Endothelial cell of umbilical vein (primary cell): ENCODE measurements around the gene SMOC1. TPM values are rescaled to one million over a fixed set of nuclear protein-coding genes. Genes with fewer than 3 reads are reported as not detected.

Experiments
- BruUV-seq: library from RNA; stranded (reverse); fragments of 400-500 nt; replicated peaks from 2 replicates; lab custom pipeline; 2021; lab: Mats Ljungman, UMichigan
- CTCF ChIA-PET: fragments of 300-600, 350-600 bp; sonication (Branson Sonifier 250); formaldehyde crosslinking; loops from one replicate; lab custom pipeline; 2021; ENCODE audit warnings: antibody characterized with exemption, inconsistent platforms; lab: Charles Lee
- POLR2A ChIA-PET: fragments of 300-600, 350-600 bp; sonication (Branson Sonifier 250); formaldehyde crosslinking; loops from one replicate; lab custom pipeline; 2021; ENCODE audit warnings: antibody characterized with exemption, inconsistent platforms; lab: Charles Lee
- DNase-seq: peaks from one replicate; pipeline ENCODE4 v3.0.0-alpha.2; 2011; ENCODE audit warnings: low read depth, low spot score
- FAIRE-seq: peaks from 2 replicates; lab custom pipeline; 2011; peaks lifted over from hg19 to GRCh38; lab: Jason Lieb, UNC
- H2AFZ ChIP-seq: 2 replicates; pipeline ENCODE4 v1.6.0; 2012; ENCODE audit warnings: low read depth, low read length, control low read depth, inconsistent platforms
- H3K27ac ChIP-seq: 2 replicates; pipeline ENCODE4 v1.5.1; 2011; ENCODE audit warnings: low read depth, mild to moderate bottlenecking, control low read depth, low read length, moderate library complexity; ENCODE audit not compliant: insufficient read depth
- H3K27me3 ChIP-seq, 2 experiments: 2 replicates each; pipeline versions ENCODE4 v1.6.0 to v1.6.1; 2011; ENCODE audit warnings: low read length in 2 of 2, mixed read lengths in 1 of 2; ENCODE audit not compliant: control insufficient read depth in 2 of 2, insufficient read depth in 2 of 2
- H3K36me3 ChIP-seq, 2 experiments: 2 replicates in 1 of 2; 3 replicates in 1 of 2; pipeline ENCODE4 v1.5.1; 2011; ENCODE audit warnings: low read length in 2 of 2, mild to moderate bottlenecking in 1 of 2, moderate library complexity in 1 of 2; ENCODE audit not compliant: control insufficient read depth in 2 of 2, insufficient read depth in 2 of 2; ENCODE audit errors: extremely low read depth in 1 of 2
- H3K4me1 ChIP-seq: 3 replicates; pipeline ENCODE4 v1.5.1; 2011; ENCODE audit warnings: mild to moderate bottlenecking, low read length; ENCODE audit not compliant: control insufficient read depth, insufficient read depth; ENCODE audit errors: extremely low read depth
- H3K4me2 ChIP-seq: 2 replicates; pipeline ENCODE4 v1.6.1; 2011; ENCODE audit warnings: low read length, control low read depth, mixed read lengths; ENCODE audit not compliant: insufficient read depth
- H3K4me3 ChIP-seq, 3 experiments: fragments of 200-600 bp in 1 of 3; sonication (generic), shearing (Covaris generic) in 1 of 3; replicated peaks in 1 of 3; 2 replicates each; pipeline ENCODE4 v1.5.1; 2011 to 2016; ENCODE audit warnings: control low read depth in 3 of 3, low read length in 3 of 3, mild to moderate bottlenecking in 2 of 3, inconsistent platforms in 1 of 3, low read depth in 1 of 3, moderate library complexity in 1 of 3; ENCODE audit not compliant: insufficient read depth in 1 of 3
- H3K79me2 ChIP-seq: 2 replicates; pipeline ENCODE4 v1.6.0; 2012; ENCODE audit warnings: low read length, inconsistent platforms; ENCODE audit not compliant: control insufficient read depth, insufficient read depth
- H3K9ac ChIP-seq: replicated peaks from 2 replicates; pipeline ENCODE3; 2011; ENCODE audit warnings: low read length, control low read depth; ENCODE audit not compliant: insufficient read depth; ENCODE audit errors: extremely low read depth
- H3K9me1 ChIP-seq: replicated peaks from 3 replicates; pipeline ENCODE4 v1.6.0; 2011; ENCODE audit warnings: mild to moderate bottlenecking, low read length; ENCODE audit not compliant: control insufficient read depth, insufficient read depth; ENCODE audit errors: extremely low read depth
- H3K9me3 ChIP-seq: replicated peaks from 2 replicates; pipeline ENCODE4 v1.5.1; 2012; ENCODE audit warnings: low read length, inconsistent platforms; ENCODE audit not compliant: control insufficient read depth, insufficient read depth
- H4K20me1 ChIP-seq: replicated peaks from 2 replicates; pipeline ENCODE3; 2011; ENCODE audit warnings: mild to moderate bottlenecking, low read length; ENCODE audit not compliant: control insufficient read depth, insufficient read depth; ENCODE audit errors: extremely low read depth
- CTCF ChIP-seq, 2 donors: IDR thresholded peaks; 1 replicate in 1 of 2; 2 replicates in 1 of 2; pipeline ENCODE4 v1.5.1; 2011; ENCODE audit warnings: low read length in 2 of 2, mild to moderate bottlenecking in 2 of 2, moderate library complexity in 2 of 2, control low read depth in 1 of 2, inconsistent platforms in 1 of 2, low read depth in 1 of 2; ENCODE audit not compliant: insufficient read depth in 1 of 2; ENCODE audit errors: extremely low read depth in 1 of 2
- EZH2 ChIP-seq: IDR thresholded peaks from 2 replicates; pipeline ENCODE4 v1.6.1; 2012; ENCODE audit warnings: borderline replicate concordance, low read depth, mild to moderate bottlenecking, moderate library complexity, low read length, inconsistent platforms; ENCODE audit not compliant: severe bottlenecking
- FOS ChIP-seq: IDR thresholded peaks from 2 replicates; pipeline ENCODE4 v1.6.1; 2011; ENCODE audit warnings: mild to moderate bottlenecking, low read length, moderate library complexity, borderline replicate concordance; ENCODE audit not compliant: insufficient read depth
- GATA2 ChIP-seq: IDR thresholded peaks from 2 replicates; pipeline ENCODE4 v1.7.0; 2011; ENCODE audit warnings: low read depth, mild to moderate bottlenecking, moderate library complexity, mixed read lengths, low read length; ENCODE audit not compliant: insufficient read length, insufficient read depth
- JUN ChIP-seq: IDR thresholded peaks from 2 replicates; pipeline ENCODE4 v1.6.1; 2011; ENCODE audit warnings: borderline replicate concordance, low read depth; ENCODE audit not compliant: insufficient read length, insufficient read depth
- MAX ChIP-seq: IDR thresholded peaks from 2 replicates; pipeline ENCODE4 v1.6.1; 2011; ENCODE audit not compliant: insufficient read depth, insufficient read length
- MYC ChIP-seq: IDR thresholded peaks from one replicate; pipeline ENCODE4 v1.6.1; 2011; ENCODE audit warnings: mild to moderate bottlenecking, low read depth, low read length
- POLR2A ChIP-seq: IDR thresholded peaks from 2 replicates; pipeline ENCODE4 v1.6.1; 2012; ENCODE audit warnings: low read depth, mild to moderate bottlenecking, control low read depth, low read length
- POLR2AphosphoS5 ChIP-seq: IDR thresholded peaks from 2 replicates; pipeline ENCODE4 v1.6.1; 2012; ENCODE audit warnings: low read depth, mild to moderate bottlenecking, control low read depth, low read length, moderate library complexity; ENCODE audit not compliant: insufficient read depth
- dilution Hi-C: fragments of 300-500 bp; cut with MboI; formaldehyde crosslinking; loops from one replicate; pipeline ENCODE4 v1.15.0; 2019; ENCODE audit warnings: low sequenced_read_pairs; ENCODE audit not compliant: extremely low pct_ligation_motif_present
- intact Hi-C: fragments of 100-400 bp; cut with micrococcal nuclease; formaldehyde crosslinking; loops from one replicate; pipeline ENCODE4 v1.10.0; 2022
- polyA plus RNA-seq, 4 experiments: library from polyadenylated mRNA; depleted of rRNA in 3 of 4; stranded (reverse) in 3 of 4; unstranded in 1 of 4; fragments of >200 nt; gene quantifications; 2 replicates each; pipeline versions ENCODE4 v1.2.1 to v1.2.3, GENCODE V29; 2011 to 2012; ENCODE audit warnings: missing spikeins in 1 of 4
- total RNA-seq: library from RNA; stranded (reverse); gene quantifications from 2 replicates; pipeline ENCODE4 v1.2.3, GENCODE V29; 2021

Gene SMOC1
- total and polyA plus RNA-seq, 2 donors (not counting 3 experiments of a cell fraction or from before 2014, with no cell fraction given) = 0.97 to 1.1 TPM

- Histone ChIP-seq H3K9me3 (no peaks in the 10 kb centered on the region), H3K27ac (no peak overlapping the region), H3K9me1 (no peaks in the 10 kb centered on the region), H3K79me2 (no peaks in the 10 kb centered on the region), H3K36me3 (no peaks in the 10 kb centered on the region), H3K9ac (no peak overlapping the region), H2AFZ (no peak overlapping the region), H3K4me1 (no peaks in the 10 kb centered on the region), H3K4me2 (no peak overlapping the region), H3K4me3 (no peak overlapping the region), H3K27me3 (no peaks in the 10 kb centered on the region), H4K20me1 (no peaks in the 10 kb centered on the region)
- dilution Hi-C loops = no loop called here
- ChIA-PET CTCF (no interaction called here), POLR2A (no interaction called here)
- DNase-seq (no peak), FAIRE-seq (no peak)
- TF ChIP-seq FOS = no peak
- no peak for TF ChIP-seq MAX
- TF ChIP-seq POLR2AphosphoS5 = no peak
- no peak for TF ChIP-seq GATA2
- TF ChIP-seq POLR2A = no peak
- no peak for TF ChIP-seq JUN
- TF ChIP-seq CTCF (IDR thresholded peaks at IDR 0.05; ENCODE audit: extremely low read depth in 1 of 2, insufficient read depth in 1 of 2, low read depth in 1 of 2, low read length in 2 of 2) = no peak
- no peak for TF ChIP-seq MYC
- TF ChIP-seq EZH2 = no peak
- intact Hi-C loops = no loop called here
- no TSS peak for BruUV-seq
These were observed 29.0 kb upstream of the SMOC1 start for GRCh38 chr14:69850086-69850735.
